Right lobe of liver (tissue), 6 donors: ENCODE measurements around the gene EHD4. TPM values are rescaled to one million over a fixed set of nuclear protein-coding genes. Genes with fewer than 3 reads are reported as not detected.

Experiments
- ATAC-seq, 4 donors: fragments of 200-7000 bp; cut with Tn5 transposase; one replicate each; pipeline ENCODE4 v1.9.1; 2020; ENCODE audit warnings: mild to moderate bottlenecking in 4 of 4, moderate library complexity in 4 of 4
- DNase-seq, 3 donors: peaks; one replicate each; pipeline ENCODE4 v3.0.0-alpha.2; 2020
- H3K27ac ChIP-seq, 3 donors: fragments of 200-600 bp; one replicate each; pipeline ENCODE4 v1.8.0; 2022
- H3K27me3 ChIP-seq, 2 donors: fragments of 200-600 bp; one replicate each; pipeline ENCODE4 v1.8.0; 2022
- H3K36me3 ChIP-seq, 4 donors: fragments of 200-600 bp; sonication (generic) in 1 of 4; one replicate each; pipeline versions ENCODE4 v1.5.1 to v1.8.0; 2017 to 2022; ENCODE audit warnings: control low read depth in 1 of 4
- H3K4me1 ChIP-seq, 4 donors: fragments of 200-600 bp; sonication (generic) in 1 of 4; one replicate each; pipeline versions ENCODE4 v1.5.1 to v1.8.0; 2017 to 2022; ENCODE audit warnings: control low read depth in 1 of 4
- H3K4me3 ChIP-seq, 3 donors: fragments of 200-600 bp; one replicate each; pipeline ENCODE4 v1.8.0; 2022
- H3K9me3 ChIP-seq, 4 donors: fragments of 200-600 bp; sonication (generic) in 1 of 4; one replicate each; pipeline versions ENCODE4 v1.5.1 to v1.8.0; 2017 to 2022; ENCODE audit warnings: control low read depth in 1 of 4
- POLR2A ChIP-seq: fragments of 450-650 bp; IDR thresholded peaks from one replicate; pipeline ENCODE4 v1.6.1; 2017; ENCODE audit warnings: antibody characterized with exemption, mild to moderate bottlenecking
- WGBS: methylation state at CpG from one replicate; pipeline ENCODE4 v1.1.6; 2018; ENCODE audit warnings: low coverage, low lambda C conversion rate; ENCODE audit not compliant: insufficient coverage; ENCODE audit errors: missing lambda C conversion rate; 5-methylcytosine and 5-hydroxymethylcytosine counted together
- intact Hi-C, 2 donors: fragments of 100-400 bp; cut with DNase I; formaldehyde crosslinking; loops; one replicate each; pipeline versions ENCODE4 v1.11.2 to v1.14.1; 2022
- total RNA-seq, 6 experiments: library from RNA; depleted of rRNA in 2 of 6; stranded (reverse); fragments of >200 nt in 2 of 6; fragmentation: NEBNext Ultra II Directional in 3 of 6; extraction: Animal tissue kit (Norgen Biotek cat#: 25700) in 3 of 6; gene quantifications; one replicate each; pipeline versions ENCODE4 v1.1.0 to v1.2.4, GENCODE V29; 2016 to 2023
- TF ChIP-seq, protein P1 (sequence below), 4 donors: fragments of 200-600 bp in 3 of 4; fragments of 450-650 bp in 1 of 4; IDR thresholded peaks; one replicate each; pipeline versions ENCODE4 v1.5.1 to v1.8.0; 2016 to 2022; ENCODE audit warnings: antibody characterized with exemption in 4 of 4, mild to moderate bottlenecking in 2 of 4
- donor health status: DM: no; HTN: yes; CAD: no.
- donor health status: DM: no; HTN: no; CAD: no.
- donor health status: DM: no; HTN: no; CAD: no.
- donor health status: DM: no; HTN: yes; CAD: no.
- donor health status: DM: no; HTN: yes; CAD: no.

Gene EHD4
- total RNA-seq, 6 experiments from 2014 or later, result 4.7 to 21.5 (median 11.1) TPM

DNA sequence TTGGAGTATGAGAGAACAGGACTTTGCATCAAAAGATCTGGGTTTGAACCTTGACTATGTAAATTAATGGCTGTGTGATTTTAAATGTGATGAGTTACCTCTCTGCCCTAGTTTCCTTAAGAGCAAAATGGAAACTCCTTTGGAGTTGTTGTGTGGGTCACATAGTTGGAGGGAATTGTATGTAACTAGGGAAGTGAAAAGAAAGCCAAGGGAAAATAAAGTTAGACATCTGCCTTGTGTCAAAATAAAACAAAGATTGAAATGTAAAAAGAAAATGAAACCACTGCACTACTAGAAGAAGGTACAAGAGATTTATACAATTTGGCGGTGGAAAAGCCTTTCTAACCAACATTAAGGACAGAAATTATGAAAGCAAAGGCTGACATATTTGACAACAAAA, 1.7 kb upstream of the EHD4 start:
- Histone ChIP-seq H3K9me3 (no peaks in the 10 kb centered on the region), H3K27ac (no peak overlapping the region), H3K36me3 (no peaks in the 10 kb centered on the region), H3K27me3 (no peaks in the 10 kb centered on the region), H3K4me1 (peaks cover 0 to 14% (median 3%) of the 10 kb centered on the region in 4 donors), H3K4me3 (no peak overlapping the region)
- DNase-seq (no peak), ATAC-seq (no peak)
- intact Hi-C loops, result no loop called here
- 78% methylated on average over 1 of the region's 1 CpG for WGBS
- TF ChIP-seq, protein P1, sequence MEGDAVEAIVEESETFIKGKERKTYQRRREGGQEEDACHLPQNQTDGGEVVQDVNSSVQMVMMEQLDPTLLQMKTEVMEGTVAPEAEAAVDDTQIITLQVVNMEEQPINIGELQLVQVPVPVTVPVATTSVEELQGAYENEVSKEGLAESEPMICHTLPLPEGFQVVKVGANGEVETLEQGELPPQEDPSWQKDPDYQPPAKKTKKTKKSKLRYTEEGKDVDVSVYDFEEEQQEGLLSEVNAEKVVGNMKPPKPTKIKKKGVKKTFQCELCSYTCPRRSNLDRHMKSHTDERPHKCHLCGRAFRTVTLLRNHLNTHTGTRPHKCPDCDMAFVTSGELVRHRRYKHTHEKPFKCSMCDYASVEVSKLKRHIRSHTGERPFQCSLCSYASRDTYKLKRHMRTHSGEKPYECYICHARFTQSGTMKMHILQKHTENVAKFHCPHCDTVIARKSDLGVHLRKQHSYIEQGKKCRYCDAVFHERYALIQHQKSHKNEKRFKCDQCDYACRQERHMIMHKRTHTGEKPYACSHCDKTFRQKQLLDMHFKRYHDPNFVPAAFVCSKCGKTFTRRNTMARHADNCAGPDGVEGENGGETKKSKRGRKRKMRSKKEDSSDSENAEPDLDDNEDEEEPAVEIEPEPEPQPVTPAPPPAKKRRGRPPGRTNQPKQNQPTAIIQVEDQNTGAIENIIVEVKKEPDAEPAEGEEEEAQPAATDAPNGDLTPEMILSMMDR (IDR thresholded peaks at IDR 0.05), result no peak
- no peak for TF ChIP-seq POLR2A

DNA sequence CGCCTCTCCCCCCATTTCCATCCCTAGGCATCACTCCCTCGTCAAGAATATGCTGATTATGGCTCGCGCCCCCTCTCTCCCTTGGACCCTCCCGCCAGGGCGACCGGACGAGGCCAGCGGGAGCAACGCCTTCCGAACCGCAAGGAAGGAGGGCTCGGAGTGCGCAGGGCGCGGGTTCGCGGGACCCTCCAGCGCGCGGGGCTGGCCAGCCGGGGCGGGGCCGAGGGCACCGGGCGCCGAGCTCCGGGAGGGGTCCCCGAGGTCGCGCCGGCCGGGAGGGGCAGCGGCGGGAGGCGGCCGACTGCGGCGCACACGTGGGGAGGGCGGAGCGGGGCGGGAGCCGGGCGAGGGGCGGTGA, 483 bp downstream of the EHD4 start:
- 0% methylated on average over 10 of the region's 46 CpGs for WGBS
- DNase-seq, result peak in 1 of 3 donors; percentile 70
- H3K27ac ChIP-seq, result peak overlapping the region; percentile 87 to 96 (median 88)

GRCh38 chr15:41971089-41971894, 1.1 kb downstream of the EHD4 start:
- H3K4me1 ChIP-seq, result peaks cover 0 to 14% (median 3%) of the 10 kb centered on the region in 4 donors
- ATAC-seq (peak; percentile 40 to 52 (median 51)), DNase-seq (peak; percentile 59 to 73 (median 66))
- H3K36me3 ChIP-seq, result no peaks in the 10 kb centered on the region
- no peaks in the 10 kb centered on the region for H3K9me3 ChIP-seq
- no peaks in the 10 kb centered on the region for H3K27me3 ChIP-seq
- WGBS, result 4% methylated on average over 16 of the region's 16 CpGs
- H3K4me3 ChIP-seq, result peak overlapping the region; percentile 93 to 99 (median 94)
- peak; percentile 54 for TF ChIP-seq POLR2A
- TF ChIP-seq, protein P1 (IDR thresholded peaks at IDR 0.05), result peak in 1 of 4 donors; percentile 16
- H3K27ac ChIP-seq, result peak overlapping the region; percentile 87 to 96 (median 88)
- intact Hi-C loops, result no loop called here

More for the DNA sequence above, 483 bp downstream of the EHD4 start:
- Histone ChIP-seq H3K4me1 (peaks cover 0 to 14% (median 3%) of the 10 kb centered on the region in 4 donors), H3K4me3 (peak overlapping the region; percentile 93 to 99 (median 94)), H3K36me3 (no peaks in the 10 kb centered on the region), H3K27me3 (no peaks in the 10 kb centered on the region), H3K9me3 (no peaks in the 10 kb centered on the region)
- TF ChIP-seq, protein P1 (IDR thresholded peaks at IDR 0.05), result no peak
- no peak for TF ChIP-seq POLR2A
- ATAC-seq, result peak; percentile 21 to 67 (median 53)
- intact Hi-C loops, result no loop called here

GRCh38 chr15:41970456-41970855, 1.9 kb downstream of the EHD4 start:
- 71% methylated on average over 1 of the region's 1 CpG for WGBS
- peak overlapping the region in 1 of 3 donors; percentile 0 for H3K4me3 ChIP-seq
- intact Hi-C loops, result no loop called here

More at GRCh38 chr15:41970456-41970855, 1.9 kb downstream of the EHD4 start:
- Histone ChIP-seq H3K9me3 (no peaks in the 10 kb centered on the region), H3K4me1 (peaks cover 0 to 14% (median 3%) of the 10 kb centered on the region in 4 donors), H3K36me3 (no peaks in the 10 kb centered on the region), H3K27ac (peak overlapping the region in 2 of 3 donors; percentile 88 to 96), H3K27me3 (no peaks in the 10 kb centered on the region)
- ATAC-seq, result no peak
- no peak for TF ChIP-seq POLR2A
- TF ChIP-seq, protein P1 (IDR thresholded peaks at IDR 0.05), result no peak
- DNase-seq, result peak in 1 of 3 donors; percentile 25
